Measurements from ENCODE around the gene LASP1NB.

Gene LASP1NB

DNA sequence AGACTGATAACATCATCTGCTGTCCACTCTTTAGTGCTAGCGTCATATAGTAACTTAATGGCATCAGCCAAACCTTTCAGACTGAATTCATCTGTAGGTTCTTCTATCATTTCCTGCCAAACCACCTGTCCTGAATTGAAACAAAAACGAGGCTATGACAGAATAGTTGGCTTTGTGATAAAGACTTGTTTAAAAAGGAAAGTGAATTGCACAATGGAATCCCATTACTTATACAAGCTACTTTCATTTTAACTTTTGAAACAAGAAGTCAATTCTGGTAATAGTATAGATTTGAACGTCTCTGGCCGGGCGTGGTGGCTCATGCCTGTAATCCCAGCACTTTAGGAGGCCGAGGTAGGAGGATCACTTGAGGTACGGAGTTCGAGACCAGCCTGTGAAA is 18.2 kb downstream of the LASP1NB start:
- H3K79me2 ChIP-seq (ENCODE audit: control insufficient read depth, insufficient read depth, low read length): no peaks in the 10 kb centered on the region
- intact Hi-C loops (cut with micrococcal nuclease): no loop called here
- ChIA-PET POLR2A (no interaction called here), CTCF (interaction anchor here (1.9 to 3.8 kb wide), 3 partner anchors 10 to 210 kb away, joined by 5 to 17 read pairs (median 10); no protein-coding TSS in a partner anchor)
- no peaks in the 10 kb centered on the region for H3K4me1 ChIP-seq (ENCODE audit: control insufficient read depth, extremely low read depth, insufficient read depth, low read length)
- no peaks in the 10 kb centered on the region for H4K20me1 ChIP-seq (replicated peaks; ENCODE audit: control insufficient read depth, extremely low read depth, insufficient read depth, low read length)
- H3K4me2 ChIP-seq (ENCODE audit: insufficient read depth, low read length): no peak overlapping the region
- H3K36me3 ChIP-seq (ENCODE audit: control insufficient read depth in 2 of 2, extremely low read depth in 1 of 2, insufficient read depth in 2 of 2, low read length in 2 of 2): no peaks in the 10 kb centered on the region
- no peak overlapping the region for H3K9ac ChIP-seq (replicated peaks; ENCODE audit: extremely low read depth, insufficient read depth, low read length)
- no peaks in the 10 kb centered on the region for H3K27me3 ChIP-seq (ENCODE audit: control insufficient read depth in 2 of 2, insufficient read depth in 2 of 2, low read length in 2 of 2)
- no peak overlapping the region for H2AFZ ChIP-seq (ENCODE audit: low read depth, low read length)
- dilution Hi-C loops (cut with MboI; ENCODE audit: extremely low pct_ligation_motif_present, low sequenced_read_pairs): no loop called here
- no TSS peak for BruUV-seq (replicated peaks)
- H3K9me1 ChIP-seq (replicated peaks; ENCODE audit: control insufficient read depth, extremely low read depth, insufficient read depth, low read length): no peaks in the 10 kb centered on the region
- no peak overlapping the region for H3K4me3 ChIP-seq (replicated peaks in 1 of 3; ENCODE audit: insufficient read depth in 1 of 3, low read depth in 1 of 3, low read length in 3 of 3)
- TF ChIP-seq JUN (IDR thresholded peaks at IDR 0.05; ENCODE audit: borderline replicate concordance, insufficient read depth, insufficient read length, low read depth) (no peak), GATA2 (IDR thresholded peaks at IDR 0.05; ENCODE audit: insufficient read depth, insufficient read length, low read depth, low read length) (no peak), FOS (IDR thresholded peaks at IDR 0.05; ENCODE audit: borderline replicate concordance, insufficient read depth, low read length) (no peak), EZH2 (IDR thresholded peaks at IDR 0.05; ENCODE audit: borderline replicate concordance, low read depth, low read length, severe bottlenecking) (no peak), POLR2AphosphoS5 (IDR thresholded peaks at IDR 0.05; ENCODE audit: insufficient read depth, low read depth, low read length) (no peak), POLR2A (IDR thresholded peaks at IDR 0.05; ENCODE audit: low read depth, low read length) (no peak), MYC (IDR thresholded peaks at IDR 0.05; ENCODE audit: low read depth, low read length) (no peak)
- TF ChIP-seq, protein P1, sequence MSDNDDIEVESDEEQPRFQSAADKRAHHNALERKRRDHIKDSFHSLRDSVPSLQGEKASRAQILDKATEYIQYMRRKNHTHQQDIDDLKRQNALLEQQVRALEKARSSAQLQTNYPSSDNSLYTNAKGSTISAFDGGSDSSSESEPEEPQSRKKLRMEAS (IDR thresholded peaks at IDR 0.05; ENCODE audit: insufficient read depth, insufficient read length): no peak
- TF ChIP-seq, protein P2, sequence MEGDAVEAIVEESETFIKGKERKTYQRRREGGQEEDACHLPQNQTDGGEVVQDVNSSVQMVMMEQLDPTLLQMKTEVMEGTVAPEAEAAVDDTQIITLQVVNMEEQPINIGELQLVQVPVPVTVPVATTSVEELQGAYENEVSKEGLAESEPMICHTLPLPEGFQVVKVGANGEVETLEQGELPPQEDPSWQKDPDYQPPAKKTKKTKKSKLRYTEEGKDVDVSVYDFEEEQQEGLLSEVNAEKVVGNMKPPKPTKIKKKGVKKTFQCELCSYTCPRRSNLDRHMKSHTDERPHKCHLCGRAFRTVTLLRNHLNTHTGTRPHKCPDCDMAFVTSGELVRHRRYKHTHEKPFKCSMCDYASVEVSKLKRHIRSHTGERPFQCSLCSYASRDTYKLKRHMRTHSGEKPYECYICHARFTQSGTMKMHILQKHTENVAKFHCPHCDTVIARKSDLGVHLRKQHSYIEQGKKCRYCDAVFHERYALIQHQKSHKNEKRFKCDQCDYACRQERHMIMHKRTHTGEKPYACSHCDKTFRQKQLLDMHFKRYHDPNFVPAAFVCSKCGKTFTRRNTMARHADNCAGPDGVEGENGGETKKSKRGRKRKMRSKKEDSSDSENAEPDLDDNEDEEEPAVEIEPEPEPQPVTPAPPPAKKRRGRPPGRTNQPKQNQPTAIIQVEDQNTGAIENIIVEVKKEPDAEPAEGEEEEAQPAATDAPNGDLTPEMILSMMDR (IDR thresholded peaks at IDR 0.05; ENCODE audit: extremely low read depth in 1 of 2, insufficient read depth in 1 of 2, low read depth in 1 of 2, low read length in 2 of 2): no peak
- no peak for DNase-seq (ENCODE audit: low read depth, low spot score)
- no peak overlapping the region for H3K27ac ChIP-seq (ENCODE audit: insufficient read depth, low read depth, low read length)
- no peaks in the 10 kb centered on the region for H3K9me3 ChIP-seq (replicated peaks; ENCODE audit: control insufficient read depth, insufficient read depth, low read length)
- no peak for FAIRE-seq

Data from endothelial cell of umbilical vein (primary cell).